HCT116 (cell line): ENCODE data around the gene MSI2. TPM values are rescaled to one million over a fixed set of nuclear protein-coding genes. Genes with fewer than 3 reads are reported as not detected.

Experiments
- ATAC-seq: fragments of 200-7000 bp; cut with Tn5 transposase; 2 replicates; pipeline ENCODE4 v1.9.1; 2020; ENCODE audit warnings: mild to moderate bottlenecking, moderate library complexity
- BruUV-seq: library from RNA; stranded (reverse); fragments of 400-500 nt; replicated peaks from 2 replicates; lab custom pipeline; 2021; lab: Mats Ljungman, UMichigan
- CTCF ChIA-PET: fragments of 300-600 bp; sonication (Branson Sonifier 250); formaldehyde crosslinking; loops from one replicate; lab custom pipeline; 2021; ENCODE audit warnings: antibody characterized with exemption; lab: Charles Lee
- POLR2A ChIA-PET: fragments of 300-600, 350-600 bp; sonication (Branson Sonifier 250); formaldehyde crosslinking; loops from one replicate; lab custom pipeline; 2021; ENCODE audit warnings: antibody characterized with exemption; lab: Charles Lee
- RAD21 ChIA-PET, 2 experiments: fragments of 300-600 bp; sonication (Branson Sonifier 250); formaldehyde crosslinking; loops; one replicate each; lab custom pipeline; 2023; ENCODE audit warnings: low total read pairs in 2 of 2; ENCODE audit not compliant: uncharacterized antibody in 2 of 2, unreplicated experiment in 2 of 2, low non-redundant PET in 1 of 2; lab: Charles Lee
- DNase-seq: peaks from one replicate; pipeline ENCODE4 v3.0.0-alpha.2; 2010; ENCODE audit warnings: low read depth, low spot score
- H2AFZ ChIP-seq: fragments of 200-600 bp; shearing (Covaris generic), sonication (generic); 2 replicates; pipeline ENCODE4 v1.6.1; 2017; ENCODE audit warnings: low read depth, mixed run types, mixed read lengths, antibody characterized with exemption, low read length; ENCODE audit not compliant: poor library complexity, severe bottlenecking
- H3K27ac ChIP-seq: 2 replicates; pipeline ENCODE4 v1.5.1; 2012; ENCODE audit warnings: low read depth, low read length
- H3K27me3 ChIP-seq: fragments of 200-600 bp; sonication (generic); 2 replicates; pipeline ENCODE4 v1.6.1; 2016; ENCODE audit warnings: mixed run types, low read length, mixed read lengths; ENCODE audit not compliant: insufficient read depth
- H3K36me3 ChIP-seq, 2 experiments: fragments of 200-500 bp in 1 of 2; fragments of 200-600 bp in 1 of 2; sonication (Bioruptor generic) in 1 of 2; sonication (generic) in 1 of 2; 2 replicates each; pipeline versions ENCODE4 v1.5.1 to v1.6.1; 2014 to 2016; ENCODE audit warnings: low read length in 2 of 2, inconsistent platforms in 1 of 2, mixed read lengths in 1 of 2, mixed run types in 1 of 2; ENCODE audit not compliant: insufficient read depth in 2 of 2, control insufficient read depth in 1 of 2
- H3K4me1 ChIP-seq, 2 experiments: fragments of 200-600 bp in 1 of 2; sonication (generic) in 1 of 2; 2 replicates each; pipeline versions ENCODE4 v1.5.1 to v1.6.1; 2012 to 2017; ENCODE audit warnings: low read length in 2 of 2, inconsistent platforms in 1 of 2, mild to moderate bottlenecking in 1 of 2, mixed read lengths in 1 of 2, mixed run types in 1 of 2, moderate library complexity in 1 of 2; ENCODE audit not compliant: insufficient read depth in 2 of 2, control insufficient read depth in 1 of 2
- H3K4me2 ChIP-seq: fragments of 200-600 bp; sonication (generic); 2 replicates; pipeline ENCODE4 v1.6.1; 2017; ENCODE audit warnings: mixed run types, low read length, mixed read lengths
- H3K4me3 ChIP-seq, 2 experiments: fragments of 200-600 bp in 1 of 2; sonication (generic) in 1 of 2; replicated peaks in 1 of 2; 2 replicates each; pipeline ENCODE4 v1.5.1; 2011 to 2016; ENCODE audit warnings: low read length in 2 of 2, control low read depth in 1 of 2, low read depth in 1 of 2, mild to moderate bottlenecking in 1 of 2, mixed read lengths in 1 of 2, mixed run types in 1 of 2
- H3K79me2 ChIP-seq: fragments of 200-600 bp; sonication (generic); 2 replicates; pipeline ENCODE4 v1.6.1; 2017; ENCODE audit warnings: mild to moderate bottlenecking, mixed run types, low read length, moderate library complexity, mixed read lengths; ENCODE audit not compliant: insufficient read depth
- H3K9ac ChIP-seq: fragments of 200-600 bp; sonication (generic); 2 replicates; pipeline ENCODE4 v1.6.1; 2016; ENCODE audit warnings: low read length, mixed read lengths
- H3K9me2 ChIP-seq: fragments of 200-600 bp; sonication (generic), shearing (Covaris generic); 2 replicates; pipeline ENCODE4 v1.6.1; 2017; ENCODE audit warnings: mixed run types, mild to moderate bottlenecking, moderate library complexity; ENCODE audit not compliant: insufficient read depth
- H3K9me3 ChIP-seq, 2 experiments: fragments of 200-500 bp in 1 of 2; fragments of 200-600 bp in 1 of 2; sonication (Bioruptor generic) in 1 of 2; sonication (generic) in 1 of 2; 2 replicates each; pipeline ENCODE4 v1.6.1; 2014 to 2017; ENCODE audit warnings: low read length in 2 of 2, mixed read lengths in 2 of 2, inconsistent platforms in 1 of 2, low read depth in 1 of 2, mild to moderate bottlenecking in 1 of 2, mixed run types in 1 of 2, moderate library complexity in 1 of 2; ENCODE audit not compliant: control insufficient read depth in 1 of 2, insufficient read depth in 1 of 2
- H4K20me1 ChIP-seq: fragments of 200-600 bp; sonication (generic), shearing (Covaris generic); 2 replicates; pipeline ENCODE4 v1.6.1; 2017; ENCODE audit warnings: mixed run types, mild to moderate bottlenecking, moderate library complexity; ENCODE audit not compliant: insufficient read depth
- ATF3 ChIP-seq: IDR thresholded peaks from 2 replicates; pipeline ENCODE4 v1.6.1; 2012
- CBX3 ChIP-seq: IDR thresholded peaks from 2 replicates; pipeline ENCODE4 v1.6.1; 2012; ENCODE audit warnings: low read depth
- CEBPB ChIP-seq: IDR thresholded peaks from 2 replicates; pipeline ENCODE4 v1.6.1; 2012; ENCODE audit warnings: low read depth
- EGR1 ChIP-seq: IDR thresholded peaks from 2 replicates; pipeline ENCODE4 v1.6.1; 2012; ENCODE audit warnings: low read depth
- ELF1 ChIP-seq: IDR thresholded peaks from 2 replicates; pipeline ENCODE4 v1.6.1; 2012; ENCODE audit warnings: low read depth, borderline replicate concordance
- EZH2 ChIP-seq: fragments of 200-600 bp; sonication (generic); IDR thresholded peaks from 2 replicates; pipeline ENCODE4 v1.6.1; 2017; ENCODE audit warnings: antibody characterized with exemption, mixed run types
- EZH2phosphoT487 ChIP-seq: fragments of 200-600 bp; IDR thresholded peaks from 2 replicates; pipeline ENCODE4 v1.6.1; 2018; ENCODE audit warnings: antibody characterized with exemption, borderline replicate concordance
- FOSL1 ChIP-seq: IDR thresholded peaks from 2 replicates; pipeline ENCODE4 v1.6.1; 2012; ENCODE audit warnings: low read depth
- JUND ChIP-seq: IDR thresholded peaks from 2 replicates; pipeline ENCODE4 v1.6.1; 2012
- POLR2A ChIP-seq: IDR thresholded peaks from 2 replicates; pipeline ENCODE4 v1.7.0; 2011; ENCODE audit warnings: borderline replicate concordance; ENCODE audit not compliant: insufficient read depth, insufficient read length; ENCODE audit errors: extremely low read depth
- POLR2AphosphoS5 ChIP-seq: IDR thresholded peaks from 2 replicates; pipeline ENCODE4 v1.6.1; 2011; ENCODE audit warnings: mild to moderate bottlenecking, low read depth, low read length, moderate library complexity
- REST ChIP-seq: IDR thresholded peaks from 2 replicates; pipeline ENCODE4 v1.6.1; 2012; ENCODE audit warnings: low read depth
- SP1 ChIP-seq: IDR thresholded peaks from 2 replicates; pipeline ENCODE4 v1.6.1; 2012; ENCODE audit warnings: low read depth
- SRF ChIP-seq: IDR thresholded peaks from 2 replicates; pipeline ENCODE4 v1.6.1; 2012; ENCODE audit warnings: low read depth
- TCF7L2 ChIP-seq: IDR thresholded peaks from 2 replicates; pipeline ENCODE4 v1.7.0; 2011; ENCODE audit warnings: borderline replicate concordance, inconsistent platforms; ENCODE audit not compliant: insufficient read depth, insufficient read length; ENCODE audit errors: extremely low read depth
- YY1 ChIP-seq: IDR thresholded peaks from 2 replicates; pipeline ENCODE4 v1.6.1; 2011; ENCODE audit warnings: low read length, low read depth, moderate library complexity, mild to moderate bottlenecking; ENCODE audit not compliant: insufficient replicate concordance; ENCODE audit errors: extremely low read depth
- ZNF274 ChIP-seq: fragments of 200-500 bp; sonication (Bioruptor generic); IDR thresholded peaks from 2 replicates; pipeline ENCODE4 v1.6.1; 2014; ENCODE audit warnings: mild to moderate bottlenecking, low read depth, low read length, inconsistent platforms
- intact Hi-C: fragments of 100-400 bp; cut with micrococcal nuclease; formaldehyde crosslinking; loops from 2 replicates; pipeline ENCODE4 v1.10.0; 2022
- total RNA-seq: library from RNA; stranded (reverse); gene quantifications from one replicate; pipeline ENCODE4 v1.2.1, GENCODE V29; 2021; ENCODE audit not compliant: unreplicated experiment
- TF ChIP-seq, protein P1 (sequence below), 3 experiments: fragments of 200-600 bp in 1 of 3; sonication (generic) in 1 of 3; IDR thresholded peaks in 2 of 3; conservative IDR thresholded peaks in 1 of 3; 2 replicates each; pipeline ENCODE4 v1.5.1; 2012 to 2017; ENCODE audit warnings: low read depth in 2 of 3, low read length in 2 of 3, antibody characterized with exemption in 1 of 3, borderline replicate concordance in 1 of 3, control low read depth in 1 of 3, mild to moderate bottlenecking in 1 of 3, mixed read lengths in 1 of 3, mixed run types in 1 of 3, moderate library complexity in 1 of 3; ENCODE audit not compliant: insufficient read depth in 1 of 3
- TF ChIP-seq, protein P2 (sequence below): IDR thresholded peaks from 2 replicates; pipeline ENCODE4 v1.6.1; 2011; ENCODE audit warnings: mild to moderate bottlenecking, low read length, moderate library complexity; ENCODE audit not compliant: insufficient replicate concordance; ENCODE audit errors: extremely low read depth
- TF ChIP-seq, protein P3 (sequence below): IDR thresholded peaks from 2 replicates; pipeline ENCODE4 v1.6.1; 2012

The MSI2 gene
- total RNA-seq, 1 experiment from 2014 or later = 137 TPM

DNA sequence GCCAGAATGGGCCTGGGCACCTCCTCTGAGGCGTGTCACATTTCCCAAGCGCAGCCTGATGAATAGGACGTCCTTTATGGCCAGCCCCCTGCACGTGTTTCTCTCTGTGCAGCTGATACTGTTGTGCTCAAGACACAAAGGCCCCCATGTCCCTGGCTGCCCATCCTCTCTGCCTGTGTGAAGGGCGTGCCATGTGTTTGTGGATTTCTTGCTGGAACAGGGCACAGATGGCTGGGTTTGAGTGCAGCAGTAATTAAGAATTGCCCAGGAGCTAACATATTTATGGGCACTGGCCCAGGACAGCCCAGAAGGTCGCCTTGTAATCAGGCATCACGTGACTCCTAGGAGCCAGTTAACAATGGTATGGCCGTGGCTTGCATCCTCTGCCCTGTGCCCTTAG lies 307.6 kb downstream of the MSI2 start:
- no peaks in the 10 kb centered on the region for H4K20me1 ChIP-seq
- no peak overlapping the region for H3K27ac ChIP-seq
- no peaks in the 10 kb centered on the region for H3K36me3 ChIP-seq
- intact Hi-C loops = no loop called here
- H3K9me2 ChIP-seq = no peaks in the 10 kb centered on the region
- no peak for TF ChIP-seq FOSL1
- no peak for TF ChIP-seq YY1
- no peak for TF ChIP-seq EGR1
- TF ChIP-seq ATF3 = no peak
- TF ChIP-seq ZNF274 = no peak
- TF ChIP-seq, protein P1, sequence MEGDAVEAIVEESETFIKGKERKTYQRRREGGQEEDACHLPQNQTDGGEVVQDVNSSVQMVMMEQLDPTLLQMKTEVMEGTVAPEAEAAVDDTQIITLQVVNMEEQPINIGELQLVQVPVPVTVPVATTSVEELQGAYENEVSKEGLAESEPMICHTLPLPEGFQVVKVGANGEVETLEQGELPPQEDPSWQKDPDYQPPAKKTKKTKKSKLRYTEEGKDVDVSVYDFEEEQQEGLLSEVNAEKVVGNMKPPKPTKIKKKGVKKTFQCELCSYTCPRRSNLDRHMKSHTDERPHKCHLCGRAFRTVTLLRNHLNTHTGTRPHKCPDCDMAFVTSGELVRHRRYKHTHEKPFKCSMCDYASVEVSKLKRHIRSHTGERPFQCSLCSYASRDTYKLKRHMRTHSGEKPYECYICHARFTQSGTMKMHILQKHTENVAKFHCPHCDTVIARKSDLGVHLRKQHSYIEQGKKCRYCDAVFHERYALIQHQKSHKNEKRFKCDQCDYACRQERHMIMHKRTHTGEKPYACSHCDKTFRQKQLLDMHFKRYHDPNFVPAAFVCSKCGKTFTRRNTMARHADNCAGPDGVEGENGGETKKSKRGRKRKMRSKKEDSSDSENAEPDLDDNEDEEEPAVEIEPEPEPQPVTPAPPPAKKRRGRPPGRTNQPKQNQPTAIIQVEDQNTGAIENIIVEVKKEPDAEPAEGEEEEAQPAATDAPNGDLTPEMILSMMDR (IDR thresholded peaks at IDR 0.05 in 2 of 3, conservative IDR thresholded peaks at IDR 0.05 in 1 of 3; ENCODE audit: borderline replicate concordance in 1 of 3, insufficient read depth in 1 of 3, low read depth in 2 of 3, low read length in 2 of 3) = no peak
- TF ChIP-seq CBX3 = no peak
- TF ChIP-seq TCF7L2 = no peak
- TF ChIP-seq SP1 = no peak
- TF ChIP-seq ELF1 = no peak
- TF ChIP-seq, protein P2, sequence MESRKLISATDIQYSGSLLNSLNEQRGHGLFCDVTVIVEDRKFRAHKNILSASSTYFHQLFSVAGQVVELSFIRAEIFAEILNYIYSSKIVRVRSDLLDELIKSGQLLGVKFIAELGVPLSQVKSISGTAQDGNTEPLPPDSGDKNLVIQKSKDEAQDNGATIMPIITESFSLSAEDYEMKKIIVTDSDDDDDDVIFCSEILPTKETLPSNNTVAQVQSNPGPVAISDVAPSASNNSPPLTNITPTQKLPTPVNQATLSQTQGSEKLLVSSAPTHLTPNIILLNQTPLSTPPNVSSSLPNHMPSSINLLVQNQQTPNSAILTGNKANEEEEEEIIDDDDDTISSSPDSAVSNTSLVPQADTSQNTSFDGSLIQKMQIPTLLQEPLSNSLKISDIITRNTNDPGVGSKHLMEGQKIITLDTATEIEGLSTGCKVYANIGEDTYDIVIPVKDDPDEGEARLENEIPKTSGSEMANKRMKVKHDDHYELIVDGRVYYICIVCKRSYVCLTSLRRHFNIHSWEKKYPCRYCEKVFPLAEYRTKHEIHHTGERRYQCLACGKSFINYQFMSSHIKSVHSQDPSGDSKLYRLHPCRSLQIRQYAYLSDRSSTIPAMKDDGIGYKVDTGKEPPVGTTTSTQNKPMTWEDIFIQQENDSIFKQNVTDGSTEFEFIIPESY = no peak
- no peak for TF ChIP-seq JUND
- no peak for TF ChIP-seq REST
- no peak for TF ChIP-seq CEBPB
- no peak for TF ChIP-seq SRF
- TF ChIP-seq, protein P3, sequence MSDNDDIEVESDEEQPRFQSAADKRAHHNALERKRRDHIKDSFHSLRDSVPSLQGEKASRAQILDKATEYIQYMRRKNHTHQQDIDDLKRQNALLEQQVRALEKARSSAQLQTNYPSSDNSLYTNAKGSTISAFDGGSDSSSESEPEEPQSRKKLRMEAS = no peak
- no peak for TF ChIP-seq POLR2A
- TF ChIP-seq EZH2 = no peak
- TF ChIP-seq EZH2phosphoT487 = no peak
- no peak for TF ChIP-seq POLR2AphosphoS5
- no peak for ATAC-seq
- BruUV-seq = no TSS peak
- H3K4me3 ChIP-seq = no peak overlapping the region
- DNase-seq = no peak
- peaks cover 0 to 4% of the 10 kb centered on the region in 2 experiments; a peak in 1 of 4 replicates for H3K4me1 ChIP-seq
- no peak overlapping the region for H3K9ac ChIP-seq
- H3K79me2 ChIP-seq = no peaks in the 10 kb centered on the region
- no peaks in the 10 kb centered on the region for H3K9me3 ChIP-seq
- no peak overlapping the region for H3K4me2 ChIP-seq
- no peaks in the 10 kb centered on the region for H3K27me3 ChIP-seq
- no peak overlapping the region for H2AFZ ChIP-seq
- ChIA-PET RAD21 (no interaction called here), POLR2A (no interaction called here), CTCF (no interaction called here)
